GM19238 (cell line): Measurements from ENCODE around the gene SMCP.

ENCODE experiments used
- DNase-seq: peaks from one replicate; pipeline ENCODE4 v3.0.0; 2011; ENCODE audit warnings: low spot score; ENCODE audit not compliant: insufficient read length

SMCP gene, protein sequence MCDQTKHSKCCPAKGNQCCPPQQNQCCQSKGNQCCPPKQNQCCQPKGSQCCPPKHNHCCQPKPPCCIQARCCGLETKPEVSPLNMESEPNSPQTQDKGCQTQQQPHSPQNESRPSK

DNA sequence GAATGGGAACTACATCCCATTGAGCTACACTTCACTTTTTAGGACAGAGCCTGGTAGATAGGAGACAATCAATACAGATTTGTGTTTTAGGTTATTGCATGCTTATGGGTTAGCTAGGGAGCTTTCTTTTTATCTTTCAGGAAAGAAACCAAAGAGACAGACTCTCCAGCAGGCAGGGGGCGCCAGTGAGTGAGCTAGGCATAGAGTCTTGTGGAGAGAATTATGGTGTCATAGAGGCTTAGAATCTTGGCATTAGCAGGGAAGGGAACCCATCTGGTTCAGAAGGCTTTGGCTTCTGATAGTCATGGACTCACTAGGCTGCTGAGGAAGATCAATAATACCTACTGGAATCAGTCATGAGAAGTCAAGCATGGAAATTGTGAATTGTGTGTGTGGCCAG lies at the start of gene SMCP:
Gene SMCP (plus strand): TSS at position 281 of the 400 bp plus-strand sequence. CDS start 6,101 bp downstream, outside the sequence.
- no peak for DNase-seq

DNA sequence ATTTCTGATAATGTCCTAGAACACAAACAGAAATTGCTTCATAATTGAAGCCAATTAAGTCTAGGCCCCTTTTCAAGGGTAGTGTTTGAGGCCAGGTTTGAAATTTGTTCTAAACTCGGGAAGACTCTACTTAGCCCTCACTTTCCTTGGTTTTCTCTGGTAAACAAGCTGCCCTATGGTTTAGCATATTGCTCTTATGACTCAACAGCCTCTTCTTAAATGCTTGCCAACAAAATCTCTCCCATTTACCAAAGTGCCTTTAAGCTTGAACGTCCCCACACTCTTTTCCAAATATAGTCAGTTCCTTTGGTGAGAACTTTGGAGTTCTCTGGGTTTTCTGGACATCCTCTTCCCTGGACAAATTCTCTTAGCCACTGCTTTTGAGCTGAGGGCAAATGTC lies 41.3 kb upstream of the SMCP start:
- DNase-seq = no peak

DNA sequence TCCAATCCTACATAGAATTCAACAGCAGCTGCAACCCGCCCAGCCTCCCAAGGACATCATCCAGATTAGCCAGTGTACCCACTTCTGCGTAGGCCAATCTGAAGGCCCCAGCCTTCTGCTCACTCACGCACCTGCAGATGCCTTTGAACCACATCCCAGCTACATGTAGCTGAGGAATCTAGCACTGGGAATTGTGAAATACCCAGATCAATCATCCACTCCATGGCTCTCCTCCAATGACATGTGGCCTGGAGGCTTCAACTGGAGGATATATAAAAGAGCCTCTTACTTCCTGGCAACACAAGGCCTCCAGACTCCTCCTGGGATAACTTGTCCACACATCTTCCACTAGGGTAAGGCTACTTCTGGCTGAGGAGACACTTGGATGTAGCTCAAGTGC lies 35.6 kb upstream of the SMCP start, which contains the start of gene LCE6A:
Gene LCE6A (plus strand): TSS at position 301 of the 400 bp plus-strand sequence. CDS start 665 bp downstream, outside the sequence.
- no peak for DNase-seq

GRCh38 chr1:152855661-152856060 lies 22.5 kb upstream of the SMCP start:
- DNase-seq = no peak

- no peak for DNase-seq
Measured at GRCh38 chr1:152858062-152858461, 20.1 kb upstream of the SMCP start.

GRCh38 chr1:152859696-152860095 lies 18.4 kb upstream of the SMCP start, which contains the start of gene LCE7A:
Gene LCE7A, plus strand, starts transcription at chr1:152859996. Its CDS starts 702 bp downstream, at chr1:152860698.
- DNase-seq = no peak

- DNase-seq = no peak
Measured at GRCh38 chr1:152860129-152860528, 18.0 kb upstream of the SMCP start.

GRCh38 chr1:152861374-152861773 lies 16.7 kb upstream of the SMCP start:
- DNase-seq = no peak

DNA sequence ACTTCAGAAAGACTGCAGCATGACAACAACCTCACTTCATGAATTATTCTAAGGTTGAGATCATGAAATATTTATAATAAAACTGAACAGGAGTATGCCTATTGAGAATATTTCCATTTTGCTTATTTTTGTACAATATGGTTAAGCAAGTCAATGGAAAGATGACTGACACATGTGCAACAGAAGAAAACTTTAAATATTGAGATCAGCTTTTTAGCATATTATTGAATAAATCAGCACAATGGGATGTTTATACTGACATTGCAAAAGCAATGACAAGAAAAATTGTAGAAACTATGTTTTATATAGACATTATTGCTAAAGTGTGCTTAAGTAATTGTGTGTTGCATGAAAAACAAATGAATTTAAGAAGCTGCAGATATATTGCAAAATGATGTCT lies 13.7 kb upstream of the SMCP start:
- DNase-seq = no peak

- DNase-seq = no peak
Measured at GRCh38 chr1:152866321-152866720, 11.8 kb upstream of the SMCP start.

DNA sequence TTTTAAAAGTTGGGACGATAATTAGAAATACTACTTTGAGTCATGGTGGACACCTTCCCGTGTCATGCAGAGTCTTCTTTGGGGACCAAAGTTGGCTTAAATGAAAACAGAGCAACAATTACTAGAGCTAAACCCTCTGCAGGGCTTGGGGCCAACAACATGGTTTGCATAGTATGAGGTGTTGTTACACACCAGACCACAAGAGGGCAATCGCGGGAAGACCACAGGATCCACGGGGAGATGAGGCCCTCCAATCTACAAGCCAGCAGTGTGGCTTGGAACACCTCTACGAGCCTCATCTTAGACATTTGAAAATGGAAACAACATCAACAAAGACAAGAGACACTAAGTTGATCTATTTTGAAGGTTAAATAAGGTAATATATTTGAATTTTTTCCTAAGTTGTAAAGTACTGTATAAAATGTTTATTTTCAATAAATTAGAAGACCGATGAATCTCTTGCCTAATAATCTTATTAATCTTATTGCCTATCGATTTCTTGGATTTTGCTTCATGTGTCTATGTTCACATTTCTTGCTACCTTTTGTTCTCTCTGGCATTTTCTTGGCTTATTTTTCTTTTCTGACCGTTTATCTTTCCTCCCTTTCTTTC lies 8.2 kb upstream of the SMCP start:
- peak; percentile 21 for DNase-seq

- DNase-seq = no peak
Measured at GRCh38 chr1:152870831-152871730, 7.0 kb upstream of the SMCP start.

DNA sequence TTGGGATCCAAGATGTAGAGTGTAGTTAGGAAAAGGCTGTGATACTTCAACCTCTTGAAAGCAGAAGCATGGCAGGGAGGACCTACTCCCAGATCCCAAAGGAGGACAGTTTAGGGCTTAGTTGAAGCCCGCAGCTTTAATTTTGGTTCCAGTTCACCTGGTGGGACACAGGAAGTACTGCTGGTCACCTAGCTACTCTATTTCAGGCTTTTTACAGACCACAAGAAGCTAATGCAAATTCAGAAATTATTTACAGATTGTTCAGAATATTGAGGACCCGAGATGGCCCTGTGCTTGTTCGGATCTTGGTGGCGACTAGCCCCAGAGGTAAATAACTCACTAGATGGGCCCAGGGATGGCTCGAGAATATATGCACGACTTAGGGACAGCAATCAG lies 6.4 kb upstream of the SMCP start:
- DNase-seq = no peak

DNA sequence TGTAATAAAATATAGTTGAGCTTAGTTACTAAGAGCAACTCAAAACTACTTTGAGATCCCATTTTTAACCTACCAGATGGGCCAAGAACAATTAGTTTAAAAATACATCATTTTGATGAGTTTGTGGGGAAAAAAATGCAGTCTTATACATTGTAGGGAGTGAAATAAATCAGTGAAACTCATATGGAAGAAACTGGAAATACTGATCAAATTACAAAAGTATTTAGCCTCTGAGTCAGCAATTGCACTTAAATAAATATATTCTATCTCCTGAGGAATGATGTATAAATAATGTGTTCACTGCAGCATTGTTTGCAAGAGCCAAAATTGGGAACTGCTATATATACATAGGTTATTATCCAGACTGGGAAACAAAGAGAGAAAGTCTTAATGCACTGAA lies 4.6 kb upstream of the SMCP start:
- no peak for DNase-seq

DNA sequence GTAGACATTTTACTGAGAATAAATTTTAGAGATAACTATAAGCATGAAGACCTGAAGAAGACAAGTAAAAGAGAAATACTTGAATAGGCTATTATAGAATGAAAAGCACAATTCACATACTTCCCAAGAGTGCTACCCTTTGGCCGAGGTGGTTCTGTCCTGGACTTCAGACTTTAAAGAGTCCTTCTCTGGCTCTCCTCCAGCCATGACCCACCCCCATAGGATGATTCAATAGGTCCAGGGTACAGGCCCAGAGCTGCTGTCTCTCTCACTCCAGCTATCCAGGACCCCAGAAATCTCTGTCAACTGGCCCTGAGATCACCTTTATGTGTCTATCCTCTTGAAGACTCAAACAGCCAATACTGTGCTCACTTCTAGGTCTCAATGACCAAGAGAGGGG lies 1.3 kb upstream of the SMCP start:
- DNase-seq = no peak

DNA sequence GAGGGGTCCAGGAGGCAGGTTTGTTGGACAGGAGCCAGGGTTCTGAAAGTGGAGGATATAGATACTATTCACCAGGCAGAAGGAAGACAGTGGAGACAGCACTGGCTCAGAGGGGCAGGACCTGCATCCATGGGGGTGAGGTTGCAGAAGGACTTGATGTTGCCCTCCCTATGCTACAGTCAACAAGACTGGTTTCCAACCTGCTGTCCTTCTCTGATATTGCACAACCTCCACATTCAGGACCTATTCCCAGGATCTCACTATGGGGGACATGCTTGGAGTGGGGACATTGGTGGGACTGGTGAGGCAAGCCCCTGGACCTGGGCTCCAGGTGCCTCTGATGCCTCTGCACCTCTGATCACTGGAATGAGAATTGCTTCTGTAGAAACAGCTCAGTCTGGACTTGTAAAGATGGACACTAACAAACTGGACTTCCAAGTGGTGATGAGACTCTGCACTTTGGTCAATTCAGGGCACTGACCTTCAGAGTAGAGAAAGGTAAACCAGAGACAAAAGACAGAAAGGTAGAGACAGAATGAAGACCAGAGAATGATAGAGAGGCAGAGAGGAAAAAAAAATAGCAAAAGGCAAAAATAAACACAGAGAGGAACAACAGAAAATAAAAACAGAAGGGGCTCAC lies 1.6 kb downstream of the SMCP start:
- DNase-seq = no peak

- no peak for DNase-seq
Measured at GRCh38 chr1:152880316-152880715, 2.2 kb downstream of the SMCP start.

GRCh38 chr1:152880907-152881306 lies 2.8 kb downstream of the SMCP start:
- no peak for DNase-seq

DNA sequence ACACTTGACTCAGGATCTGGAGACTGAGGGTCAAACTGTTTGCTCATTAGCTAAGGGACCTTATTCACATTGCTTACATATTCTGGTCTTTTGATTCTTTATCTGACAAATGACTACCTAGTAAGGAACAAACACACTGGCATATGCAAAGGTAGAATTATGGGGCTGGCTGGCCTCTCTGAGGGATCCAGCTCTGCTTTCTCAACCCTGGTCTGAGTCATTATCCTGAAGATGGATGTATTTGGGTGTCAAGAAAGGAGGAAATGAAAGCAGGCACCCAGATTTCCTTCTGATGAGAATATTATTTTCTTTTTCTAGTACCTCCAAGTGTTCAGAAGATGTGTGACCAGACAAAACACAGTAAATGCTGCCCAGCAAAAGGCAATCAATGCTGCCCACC lies 6.0 kb downstream of the SMCP start:
- no peak for DNase-seq

- no peak for DNase-seq
Measured at GRCh38 chr1:152884506-152884905, 6.4 kb downstream of the SMCP start.

GRCh38 chr1:152884966-152885624 lies 7.0 kb downstream of the SMCP start:
- no peak for DNase-seq
